OCI-LY1 (cell line): ENCODE data around the gene FBL.
"Not testable (repeated sequence)": the region's sequence is repeated elsewhere in the genome, so short reads cannot be mapped to it uniquely, and the experiment has no call there.

Source experiments
- CTCF ChIP-seq: fragments of 200-600 bp; sonication (generic), shearing (Covaris generic); IDR thresholded peaks from 2 replicates; pipeline ENCODE4 v1.5.1; 2017; ENCODE audit warnings: mild to moderate bottlenecking, antibody characterized with exemption, low read length, moderate library complexity, mixed read lengths
- EZH2 ChIP-seq: fragments of 200-600 bp; sonication (generic), shearing (Covaris generic); IDR thresholded peaks from 2 replicates; pipeline ENCODE4 v1.8.0; 2017; ENCODE audit warnings: borderline replicate concordance, mixed run types, mild to moderate bottlenecking, antibody characterized with exemption, low read length, moderate library complexity, mixed read lengths

GRCh38 chr19:39877982-39878381, 31.8 kb upstream of the FBL start:
- not testable (repeated sequence) for TF ChIP-seq CTCF, EZH2
